Stomach (tissue), 4 donors: ENCODE results near the gene SNAP47.

Experiments used
- EP300 ChIP-seq: sonication (generic); formaldehyde crosslinking; IDR thresholded peaks from one replicate; pipeline ENCODE4 v1.6.1; 2017; ENCODE audit warnings: antibody characterized with exemption
- POLR2A ChIP-seq, 4 donors: fragments of 450-650 bp; IDR thresholded peaks; one replicate each; pipeline ENCODE4 v1.6.1; 2016; ENCODE audit warnings: antibody characterized with exemption in 4 of 4, control low read depth in 2 of 4, mild to moderate bottlenecking in 1 of 4, moderate library complexity in 1 of 4
- POLR2AphosphoS5 ChIP-seq, 3 donors: sonication (generic); formaldehyde crosslinking; IDR thresholded peaks; one replicate each; pipeline ENCODE4 v1.6.1; 2016; ENCODE audit warnings: antibody characterized with exemption in 3 of 3
- TF ChIP-seq, protein P1 (sequence below), 7 experiments: fragments of 450-650 bp in 4 of 7; fragments of 200-600 bp in 3 of 7; sonication (generic) in 3 of 7; IDR thresholded peaks; one replicate each; pipeline ENCODE4 v1.5.1; 2016 to 2019; ENCODE audit warnings: antibody characterized with exemption in 7 of 7, control low read depth in 2 of 7, mild to moderate bottlenecking in 1 of 7

- TF ChIP-seq, protein P1, sequence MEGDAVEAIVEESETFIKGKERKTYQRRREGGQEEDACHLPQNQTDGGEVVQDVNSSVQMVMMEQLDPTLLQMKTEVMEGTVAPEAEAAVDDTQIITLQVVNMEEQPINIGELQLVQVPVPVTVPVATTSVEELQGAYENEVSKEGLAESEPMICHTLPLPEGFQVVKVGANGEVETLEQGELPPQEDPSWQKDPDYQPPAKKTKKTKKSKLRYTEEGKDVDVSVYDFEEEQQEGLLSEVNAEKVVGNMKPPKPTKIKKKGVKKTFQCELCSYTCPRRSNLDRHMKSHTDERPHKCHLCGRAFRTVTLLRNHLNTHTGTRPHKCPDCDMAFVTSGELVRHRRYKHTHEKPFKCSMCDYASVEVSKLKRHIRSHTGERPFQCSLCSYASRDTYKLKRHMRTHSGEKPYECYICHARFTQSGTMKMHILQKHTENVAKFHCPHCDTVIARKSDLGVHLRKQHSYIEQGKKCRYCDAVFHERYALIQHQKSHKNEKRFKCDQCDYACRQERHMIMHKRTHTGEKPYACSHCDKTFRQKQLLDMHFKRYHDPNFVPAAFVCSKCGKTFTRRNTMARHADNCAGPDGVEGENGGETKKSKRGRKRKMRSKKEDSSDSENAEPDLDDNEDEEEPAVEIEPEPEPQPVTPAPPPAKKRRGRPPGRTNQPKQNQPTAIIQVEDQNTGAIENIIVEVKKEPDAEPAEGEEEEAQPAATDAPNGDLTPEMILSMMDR (IDR thresholded peaks at IDR 0.05), result no peak
- TF ChIP-seq POLR2A (IDR thresholded peaks at IDR 0.05), result no peak
- TF ChIP-seq EP300, result no peak
- TF ChIP-seq POLR2AphosphoS5 (IDR thresholded peaks at IDR 0.05), result no peak
These were observed 14.9 kb downstream of the SNAP47 start for GRCh38 chr1:227749916-227750710.
